KOPT-K1 (cell line): Measurements from ENCODE around the gene CBARP.

Experiments
- H3K27ac ChIP-seq: fragments of 200-600 bp; sonication (generic); 2 replicates; pipeline ENCODE4 v1.5.1; 2016; ENCODE audit warnings: antibody characterized with exemption, mild to moderate bottlenecking, low read depth, low read length; ENCODE audit not compliant: poor library complexity, severe bottlenecking
- H3K36me3 ChIP-seq: fragments of 200-600 bp; sonication (generic); 2 replicates; pipeline ENCODE4 v1.5.1; 2017; ENCODE audit warnings: antibody characterized with exemption, mild to moderate bottlenecking, low read length, moderate library complexity; ENCODE audit not compliant: insufficient read depth
- H3K9me3 ChIP-seq: fragments of 200-600 bp; sonication (generic); 2 replicates; pipeline ENCODE4 v1.5.1; 2017; ENCODE audit warnings: antibody characterized with exemption, low read length, mild to moderate bottlenecking; ENCODE audit not compliant: insufficient read depth, poor library complexity, severe bottlenecking

Gene CBARP

GRCh38 chr19:1225440-1226226, 12.2 kb downstream of the CBARP start:
- H3K9me3 ChIP-seq, result no peaks in the 10 kb centered on the region
- H3K27ac ChIP-seq, result no peak overlapping the region
- H3K36me3 ChIP-seq, result peaks cover 59% of the 10 kb centered on the region; the same call in 1 of the 2 replicates

GRCh38 chr19:1224847-1225246, 13.0 kb downstream of the CBARP start:
- Histone ChIP-seq H3K9me3 (no peaks in the 10 kb centered on the region), H3K36me3 (peaks cover 67% of the 10 kb centered on the region; the same call in 1 of the 2 replicates), H3K27ac (no peak overlapping the region)

GRCh38 chr19:1224047-1224825, 13.6 kb downstream of the CBARP start:
- Histone ChIP-seq H3K36me3 (peaks cover 69% of the 10 kb centered on the region; the same call in 1 of the 2 replicates), H3K9me3 (no peaks in the 10 kb centered on the region), H3K27ac (no peak overlapping the region)

- Histone ChIP-seq H3K36me3 (peaks cover 69% of the 10 kb centered on the region; the same call in 1 of the 2 replicates), H3K9me3 (no peaks in the 10 kb centered on the region), H3K27ac (no peak overlapping the region)
These were observed 14.6 kb downstream of the CBARP start for GRCh38 chr19:1223018-1223855.

- no peak overlapping the region for H3K27ac ChIP-seq
- peaks cover 68% of the 10 kb centered on the region; the same call in 1 of the 2 replicates for H3K36me3 ChIP-seq
- H3K9me3 ChIP-seq, result no peaks in the 10 kb centered on the region
These were observed 15.4 kb downstream of the CBARP start for GRCh38 chr19:1222394-1222793.

GRCh38 chr19:1221904-1222255, 15.9 kb downstream of the CBARP start:
- H3K36me3 ChIP-seq, result peaks cover 65% of the 10 kb centered on the region; the same call in 1 of the 2 replicates
- H3K27ac ChIP-seq, result no peak overlapping the region
- no peaks in the 10 kb centered on the region for H3K9me3 ChIP-seq

- Histone ChIP-seq H3K27ac (no peak overlapping the region), H3K36me3 (peaks cover 64% of the 10 kb centered on the region; the same call in 1 of the 2 replicates), H3K9me3 (no peaks in the 10 kb centered on the region)
These were observed 16.6 kb downstream of the CBARP start for GRCh38 chr19:1220976-1221903.

- peaks cover 62% of the 10 kb centered on the region; the same call in 1 of the 2 replicates for H3K36me3 ChIP-seq
These were observed 17.3 kb downstream of the CBARP start for GRCh38 chr19:1220477-1220930.

GRCh38 chr19:1219786-1220476, 17.9 kb downstream of the CBARP start:
- Histone ChIP-seq H3K9me3 (no peaks in the 10 kb centered on the region), H3K27ac (no peak overlapping the region), H3K36me3 (peaks cover 62% of the 10 kb centered on the region; the same call in 1 of the 2 replicates)

More at GRCh38 chr19:1220477-1220930, 17.3 kb downstream of the CBARP start:
- no peaks in the 10 kb centered on the region for H3K9me3 ChIP-seq
- no peak overlapping the region for H3K27ac ChIP-seq

GRCh38 chr19:1218751-1219567, 18.8 kb downstream of the CBARP start:
- H3K9me3 ChIP-seq, result no peaks in the 10 kb centered on the region
- no peak overlapping the region for H3K27ac ChIP-seq
- peaks cover 59% of the 10 kb centered on the region; the same call in 1 of the 2 replicates for H3K36me3 ChIP-seq

GRCh38 chr19:1217366-1217765, 20.4 kb downstream of the CBARP start:
- peaks cover 54% of the 10 kb centered on the region for H3K36me3 ChIP-seq
- H3K9me3 ChIP-seq, result no peaks in the 10 kb centered on the region
- no peak overlapping the region for H3K27ac ChIP-seq

- Histone ChIP-seq H3K27ac (no peak overlapping the region), H3K9me3 (no peaks in the 10 kb centered on the region), H3K36me3 (peaks cover 55% of the 10 kb centered on the region)
These were observed 21.0 kb downstream of the CBARP start for GRCh38 chr19:1216756-1217155.
